AG09309 (cell line): ENCODE results near the gene FOXP1.

Experiments
- DNase-seq: peaks from one replicate; pipeline ENCODE4 v3.0.0-alpha.2; 2010; ENCODE audit warnings: low read depth
- H3K4me3 ChIP-seq: 2 replicates; pipeline ENCODE4 v1.5.1; 2011; ENCODE audit warnings: mild to moderate bottlenecking, low read depth, low read length, moderate library complexity; ENCODE audit not compliant: control insufficient read depth
- TF ChIP-seq, protein P1 (sequence below): IDR thresholded peaks from 2 replicates; pipeline ENCODE4 v1.5.1; 2011; ENCODE audit warnings: mild to moderate bottlenecking, low read depth, low read length, inconsistent platforms; ENCODE audit not compliant: insufficient read depth, control insufficient read depth; ENCODE audit errors: missing control alignments

The FOXP1 gene

DNA sequence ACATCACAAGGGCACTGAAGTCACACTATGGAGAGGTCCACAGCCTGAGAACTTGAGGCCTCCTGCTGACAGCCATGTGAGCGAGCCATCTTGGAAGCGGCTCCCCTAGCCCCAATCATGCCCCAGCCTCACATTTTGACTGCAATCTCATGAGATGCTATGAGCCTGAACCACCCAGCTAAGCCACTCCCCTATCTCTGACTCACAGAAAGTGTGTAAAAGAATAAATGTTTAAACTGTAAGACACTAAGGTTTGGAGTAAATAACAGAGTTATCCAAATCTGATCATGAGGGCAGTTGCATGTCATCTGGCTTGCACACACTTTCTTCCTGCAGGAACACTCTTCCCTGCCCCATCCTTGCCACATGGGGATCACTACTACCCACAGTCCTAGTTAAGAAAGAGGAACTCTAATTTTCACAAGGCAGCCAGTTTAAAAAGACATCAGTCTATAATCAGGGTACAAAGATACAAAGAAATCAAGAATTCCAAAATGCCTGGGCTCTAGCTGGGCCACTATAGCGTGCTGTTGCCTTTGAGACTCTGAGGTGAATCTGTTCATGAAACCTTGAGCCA, 494.2 kb downstream of the FOXP1 start:
- TF ChIP-seq, protein P1, sequence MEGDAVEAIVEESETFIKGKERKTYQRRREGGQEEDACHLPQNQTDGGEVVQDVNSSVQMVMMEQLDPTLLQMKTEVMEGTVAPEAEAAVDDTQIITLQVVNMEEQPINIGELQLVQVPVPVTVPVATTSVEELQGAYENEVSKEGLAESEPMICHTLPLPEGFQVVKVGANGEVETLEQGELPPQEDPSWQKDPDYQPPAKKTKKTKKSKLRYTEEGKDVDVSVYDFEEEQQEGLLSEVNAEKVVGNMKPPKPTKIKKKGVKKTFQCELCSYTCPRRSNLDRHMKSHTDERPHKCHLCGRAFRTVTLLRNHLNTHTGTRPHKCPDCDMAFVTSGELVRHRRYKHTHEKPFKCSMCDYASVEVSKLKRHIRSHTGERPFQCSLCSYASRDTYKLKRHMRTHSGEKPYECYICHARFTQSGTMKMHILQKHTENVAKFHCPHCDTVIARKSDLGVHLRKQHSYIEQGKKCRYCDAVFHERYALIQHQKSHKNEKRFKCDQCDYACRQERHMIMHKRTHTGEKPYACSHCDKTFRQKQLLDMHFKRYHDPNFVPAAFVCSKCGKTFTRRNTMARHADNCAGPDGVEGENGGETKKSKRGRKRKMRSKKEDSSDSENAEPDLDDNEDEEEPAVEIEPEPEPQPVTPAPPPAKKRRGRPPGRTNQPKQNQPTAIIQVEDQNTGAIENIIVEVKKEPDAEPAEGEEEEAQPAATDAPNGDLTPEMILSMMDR: no peak
- no peak overlapping the region for H3K4me3 ChIP-seq
- no peak for DNase-seq

DNA sequence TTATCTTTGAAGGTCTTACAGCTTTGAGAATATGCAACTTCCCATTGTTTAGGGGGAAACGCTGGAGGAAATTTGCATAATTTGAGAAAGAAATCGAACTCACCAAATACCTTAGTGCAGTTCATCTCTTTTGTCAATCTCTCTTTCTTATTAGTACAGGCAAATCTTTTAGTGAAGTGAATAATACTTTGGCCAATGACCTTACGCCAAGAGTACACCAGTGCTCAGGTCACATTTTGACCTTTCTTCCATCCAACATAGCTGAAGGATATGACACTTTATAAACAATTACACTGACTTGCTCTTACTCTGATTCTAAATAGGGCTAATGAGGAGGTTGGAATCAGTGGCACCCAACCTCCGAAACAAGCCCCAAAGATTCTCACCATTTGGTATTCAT, 494.8 kb downstream of the FOXP1 start:
- no peak for DNase-seq
- TF ChIP-seq, protein P1: no peak
- no peak overlapping the region for H3K4me3 ChIP-seq

DNA sequence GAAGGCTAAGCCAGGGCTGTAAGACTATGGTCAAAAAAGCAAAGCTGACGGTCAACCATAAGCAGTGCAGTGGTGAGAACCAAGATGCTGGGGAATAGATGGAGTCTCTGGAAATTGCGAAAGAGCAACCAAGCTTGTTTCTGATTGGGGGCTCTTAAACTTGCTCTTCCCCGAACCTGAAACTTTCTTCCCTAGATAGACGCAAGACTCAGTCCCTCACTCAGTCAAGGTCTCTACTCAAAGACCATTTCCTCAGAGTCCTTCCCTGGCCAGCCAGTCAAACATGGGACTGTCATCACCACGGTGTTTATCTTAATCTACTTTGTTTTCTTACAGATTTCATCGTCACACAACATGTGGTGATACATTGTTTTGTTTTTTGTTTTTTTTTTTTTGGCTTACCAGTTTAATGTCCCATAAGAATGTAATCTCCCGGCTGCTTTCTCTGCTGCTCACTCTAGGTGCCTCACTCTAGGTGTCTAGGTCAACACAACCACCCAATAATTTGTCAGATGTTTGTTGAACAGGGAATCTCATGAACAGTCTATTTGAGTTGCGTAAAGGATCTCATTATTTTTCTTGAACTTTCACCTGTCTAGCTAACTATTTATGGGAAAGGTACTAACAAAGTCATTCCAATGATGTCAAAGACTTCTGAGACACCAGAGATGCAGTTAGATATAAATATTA, 495.4 kb downstream of the FOXP1 start:
- H3K4me3 ChIP-seq: no peak overlapping the region
- no peak for DNase-seq
- TF ChIP-seq, protein P1: no peak

DNA sequence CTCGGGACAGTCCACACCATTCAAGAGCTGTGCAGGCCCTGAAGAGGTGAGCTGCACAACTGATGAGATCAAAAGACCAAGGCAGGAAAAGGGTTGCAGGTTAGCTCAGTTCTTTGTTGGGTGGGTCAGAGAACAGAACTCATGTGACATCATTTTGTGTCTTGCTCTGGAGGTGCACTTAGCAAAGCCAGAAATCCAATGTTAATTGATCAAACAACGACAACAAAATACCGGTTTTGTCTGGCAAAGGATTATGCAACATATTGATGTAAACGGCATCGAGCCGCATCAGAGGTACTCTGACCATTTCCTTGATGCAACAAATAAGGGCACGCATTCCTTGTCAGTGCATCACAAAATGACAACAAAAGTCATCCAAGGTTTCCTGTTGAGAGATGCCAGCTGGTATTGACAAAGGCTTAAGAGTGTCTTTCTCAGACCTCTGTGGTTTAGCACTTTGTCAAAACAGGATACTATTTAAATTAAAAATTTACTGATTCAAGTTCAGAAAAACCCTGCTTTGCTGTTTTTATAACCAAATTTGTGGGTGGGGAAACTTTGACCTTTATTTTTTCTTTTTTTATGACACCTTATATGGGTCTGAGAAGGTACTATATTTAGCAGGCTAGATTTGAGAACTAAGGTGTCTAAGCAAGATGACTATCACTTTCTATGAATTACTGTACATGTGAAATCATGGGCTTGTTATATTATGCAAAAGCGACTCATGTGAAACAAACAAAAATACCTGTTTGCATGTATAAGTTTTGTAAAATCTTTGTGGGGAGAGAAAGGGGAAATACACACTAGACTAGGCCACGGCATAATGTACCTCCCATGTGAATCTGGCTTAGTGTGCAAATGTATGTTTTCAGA, 496.1 kb downstream of the FOXP1 start:
- H3K4me3 ChIP-seq: no peak overlapping the region
- TF ChIP-seq, protein P1: no peak
- DNase-seq: no peak

DNA sequence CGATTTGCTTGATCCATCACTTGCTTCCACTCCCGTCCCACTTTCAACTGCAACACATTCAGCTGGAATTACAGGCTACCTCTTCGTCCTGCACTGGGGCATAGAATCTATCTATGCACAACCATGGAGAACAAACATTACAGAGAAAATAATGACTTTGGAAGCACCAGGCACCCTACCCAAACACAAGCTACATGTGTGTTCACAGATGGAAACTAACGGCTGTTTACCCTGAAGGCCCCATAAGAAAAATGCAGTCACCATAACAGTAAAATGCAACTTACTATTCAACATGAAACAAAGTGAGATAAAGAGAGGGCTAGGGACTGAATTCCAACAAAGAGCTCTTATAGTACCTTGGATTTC, 496.8 kb downstream of the FOXP1 start:
- TF ChIP-seq, protein P1: no peak
- no peak for DNase-seq
- no peak overlapping the region for H3K4me3 ChIP-seq

DNA sequence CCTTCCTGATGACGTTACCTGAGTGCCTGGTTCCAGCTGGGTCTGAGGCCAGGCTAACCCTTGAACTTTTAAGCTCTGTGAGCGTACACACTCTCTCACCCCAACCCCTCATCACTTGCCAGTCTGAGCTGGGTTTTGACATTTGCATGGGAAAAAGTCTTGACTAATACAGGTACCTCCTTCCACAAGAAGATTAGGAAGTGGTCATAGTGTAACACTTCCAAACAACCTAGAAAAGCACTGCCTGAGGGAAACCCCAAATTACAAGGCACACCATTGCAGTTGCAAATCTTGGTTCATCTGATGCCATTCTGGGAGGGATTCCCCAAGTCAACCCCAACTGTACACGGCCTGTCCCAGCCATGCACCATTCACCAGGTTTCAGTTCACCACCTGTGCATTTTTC, 499.8 kb downstream of the FOXP1 start:
- no peak for DNase-seq
- TF ChIP-seq, protein P1: no peak
- H3K4me3 ChIP-seq: no peak overlapping the region
